WERI-Rb-1 (cell line): ENCODE measurements around the gene ZC3H7B.

Experiments used
- DNase-seq: peaks from one replicate; pipeline ENCODE4 v3.0.0-alpha.2; 2020
- H3K27ac ChIP-seq: fragments of 250-450 bp; sonication (Bioruptor Pico); 2 replicates; pipeline ENCODE4 v1.5.1; 2020; ENCODE audit warnings: mild to moderate bottlenecking, moderate library complexity
- H3K27me3 ChIP-seq: fragments of 250-450 bp; sonication (Bioruptor Pico); 2 replicates; pipeline ENCODE4 v1.5.1; 2021; ENCODE audit warnings: mild to moderate bottlenecking, low read depth, moderate library complexity; ENCODE audit not compliant: insufficient read depth, severe bottlenecking
- H3K36me3 ChIP-seq: fragments of 250-450 bp; sonication (Bioruptor Pico); 2 replicates; pipeline ENCODE4 v1.5.1; 2020; ENCODE audit warnings: mild to moderate bottlenecking, moderate library complexity
- H3K4me3 ChIP-seq: 2 replicates; pipeline ENCODE4 v1.5.1; 2011; ENCODE audit warnings: low read depth, mild to moderate bottlenecking, control low read depth, low read length
- H3K9me3 ChIP-seq: fragments of 250-450 bp; sonication (Bioruptor Pico); 2 replicates; pipeline ENCODE4 v1.5.1; 2021; ENCODE audit warnings: mild to moderate bottlenecking, moderate library complexity; ENCODE audit not compliant: severe bottlenecking
- CTCF ChIP-seq: IDR thresholded peaks from 2 replicates; pipeline ENCODE4 v1.5.1; 2011; ENCODE audit warnings: low read depth, mild to moderate bottlenecking, control low read depth, inconsistent platforms, low read length

The ZC3H7B gene

GRCh38 chr22:41364955-41365354, 63.6 kb downstream of the ZC3H7B start:
- Histone ChIP-seq H3K27ac (0 out of 2 replicates have a peak overlapping the region, but pooled peaks have one; percentile 8), H3K9me3 (no peaks in the 10 kb centered on the region), H3K4me3 (no peak overlapping the region), H3K27me3 (no peaks in the 10 kb centered on the region), H3K36me3 (no peaks in the 10 kb centered on the region)
- no peak for DNase-seq
- no peak for TF ChIP-seq CTCF

- no peak overlapping the region for H3K4me3 ChIP-seq
- peak overlapping the region; percentile 8; the same call in 1 of the 2 replicates for H3K27ac ChIP-seq
- no peaks in the 10 kb centered on the region for H3K36me3 ChIP-seq
- H3K9me3 ChIP-seq: no peaks in the 10 kb centered on the region
- no peaks in the 10 kb centered on the region for H3K27me3 ChIP-seq
- no peak for TF ChIP-seq CTCF
- DNase-seq: no peak
These were observed 64.1 kb downstream of the ZC3H7B start for GRCh38 chr22:41365425-41365824.

- no peaks in the 10 kb centered on the region for H3K36me3 ChIP-seq
- no peak for TF ChIP-seq CTCF
- DNase-seq: no peak
- peak overlapping the region; percentile 43; the same call in 1 of the 2 replicates for H3K4me3 ChIP-seq
- H3K27me3 ChIP-seq: no peaks in the 10 kb centered on the region
- H3K27ac ChIP-seq: peak overlapping the region; percentile 62
- no peaks in the 10 kb centered on the region for H3K9me3 ChIP-seq
These were observed 65.2 kb downstream of the ZC3H7B start for GRCh38 chr22:41366323-41367029.

- Histone ChIP-seq H3K27ac (peak overlapping the region; percentile 62), H3K36me3 (no peaks in the 10 kb centered on the region), H3K27me3 (no peaks in the 10 kb centered on the region), H3K9me3 (no peaks in the 10 kb centered on the region), H3K4me3 (peak overlapping the region; percentile 43)
- peak; percentile 73 for TF ChIP-seq CTCF
- peak; percentile 95 for DNase-seq
These were observed 65.8 kb downstream of the ZC3H7B start for GRCh38 chr22:41367039-41367679.

GRCh38 chr22:41367680-41368542, 66.6 kb downstream of the ZC3H7B start:
- TF ChIP-seq CTCF: peak; percentile 24; the same call in 1 of the 2 replicates
- Histone ChIP-seq H3K36me3 (no peaks in the 10 kb centered on the region), H3K4me3 (peak overlapping the region; percentile 43), H3K9me3 (no peaks in the 10 kb centered on the region), H3K27me3 (no peaks in the 10 kb centered on the region), H3K27ac (peak overlapping the region; percentile 62)
- peak; percentile 53 for DNase-seq
